Mesendoderm (in vitro differentiated cells): ENCODE measurements around the gene PHC1.
"Not testable (repeated sequence)": the region's sequence is repeated elsewhere in the genome, so short reads cannot be mapped to it uniquely, and the experiment has no call there.

Experiments
- DNase-seq: peaks from one replicate; pipeline ENCODE4 v3.0.0; 2013
- H2AK5ac ChIP-seq: 2 replicates; pipeline ENCODE4 v1.6.1; 2013; ENCODE audit warnings: low read length, inconsistent platforms
- H2BK120ac ChIP-seq: 2 replicates; pipeline ENCODE4 v1.6.1; 2013; ENCODE audit warnings: low read depth, mild to moderate bottlenecking, low read length, moderate library complexity, mixed read lengths
- H2BK15ac ChIP-seq: replicated peaks from 2 replicates; pipeline ENCODE4 v1.6.1; 2013; ENCODE audit warnings: low read depth, mild to moderate bottlenecking, moderate library complexity
- H2BK5ac ChIP-seq: 2 replicates; pipeline ENCODE4 v1.6.1; 2013; ENCODE audit warnings: low read length, inconsistent platforms
- H3K18ac ChIP-seq: 2 replicates; pipeline ENCODE4 v1.6.1; 2013; ENCODE audit warnings: mild to moderate bottlenecking, low read length, mixed read lengths
- H3K23ac ChIP-seq: one replicate; pipeline ENCODE4 v1.6.1; 2013; ENCODE audit warnings: low read length
- H3K27ac ChIP-seq: 2 replicates; pipeline ENCODE4 v1.5.1; 2013; ENCODE audit warnings: low read depth, mild to moderate bottlenecking, inconsistent platforms, low read length, moderate library complexity
- H3K27me3 ChIP-seq: 2 replicates; pipeline ENCODE4 v1.6.1; 2013; ENCODE audit warnings: low read length, control low read depth, mild to moderate bottlenecking, inconsistent platforms; ENCODE audit not compliant: insufficient read depth, poor library complexity
- H3K36me3 ChIP-seq: 2 replicates; pipeline ENCODE4 v1.6.1; 2013; ENCODE audit warnings: low read length, inconsistent platforms; ENCODE audit not compliant: control insufficient read depth, insufficient read depth
- H3K4ac ChIP-seq: one replicate; pipeline ENCODE4 v1.6.1; 2013; ENCODE audit warnings: low read depth, mild to moderate bottlenecking, low read length, moderate library complexity
- H3K4me1 ChIP-seq: 2 replicates; pipeline ENCODE4 v1.6.1; 2013; ENCODE audit warnings: low read depth, low read length, inconsistent platforms; ENCODE audit not compliant: control insufficient read depth
- H3K4me2 ChIP-seq: 2 replicates; pipeline ENCODE4 v1.6.1; 2013; ENCODE audit warnings: low read length
- H3K4me3 ChIP-seq: 2 replicates; pipeline ENCODE4 v1.5.1; 2013; ENCODE audit warnings: mild to moderate bottlenecking, low read length
- H3K56ac ChIP-seq: one replicate; pipeline ENCODE4 v1.6.1; 2013; ENCODE audit warnings: low read length
- H3K79me1 ChIP-seq: 2 replicates; pipeline ENCODE4 v1.6.1; 2013; ENCODE audit warnings: low read length, inconsistent platforms
- H3K79me2 ChIP-seq: 2 replicates; pipeline ENCODE4 v1.6.1; 2013; ENCODE audit warnings: mild to moderate bottlenecking, low read length; ENCODE audit not compliant: control insufficient read depth, insufficient read depth
- H3K9ac ChIP-seq: 2 replicates; pipeline ENCODE4 v1.6.1; 2013; ENCODE audit warnings: low read length, inconsistent platforms
- H4K5ac ChIP-seq: one replicate; pipeline ENCODE4 v1.6.1; 2013; ENCODE audit warnings: low read length
- H4K8ac ChIP-seq: one replicate; pipeline ENCODE4 v1.6.1; 2013; ENCODE audit warnings: low read depth, mild to moderate bottlenecking, control low read depth, low read length, moderate library complexity
- WGBS: extraction: QIAGEN DNeasy Blood & Tissue Kit; methylation state at CpG from one replicate; pipeline ENCODE4 v1.1.7; 2013; ENCODE audit warnings: low lambda C conversion rate, missing lambda C conversion rate; ENCODE audit not compliant: insufficient coverage; ENCODE audit errors: extremely low coverage; 5-methylcytosine and 5-hydroxymethylcytosine counted together

The PHC1 gene

DNA sequence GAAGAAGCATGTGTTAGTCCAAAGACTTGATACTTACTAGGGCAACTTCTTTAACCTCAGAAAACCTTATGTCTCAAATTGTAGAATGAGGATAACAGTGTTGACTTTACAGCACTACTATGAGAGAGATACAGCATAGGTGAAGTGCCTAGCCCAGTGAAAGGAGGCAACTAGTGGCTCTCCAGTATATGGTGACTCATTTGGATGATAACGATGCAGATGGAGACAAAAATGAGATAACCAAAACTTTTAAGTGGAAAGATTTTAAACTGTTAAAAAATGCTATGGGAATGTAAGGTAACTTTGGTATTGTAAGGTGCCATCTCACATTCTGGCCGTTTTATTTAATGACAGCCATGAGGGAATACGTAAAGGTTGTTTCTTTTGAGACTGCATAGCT is 2.7 kb downstream of the PHC1 start:
- H3K18ac ChIP-seq, result no peak overlapping the region
- H2BK15ac ChIP-seq, result no peak overlapping the region
- H3K79me2 ChIP-seq, result peaks cover 45% of the 10 kb centered on the region
- no peak overlapping the region for H3K4me3 ChIP-seq
- H3K56ac ChIP-seq, result no peak overlapping the region
- H2AK5ac ChIP-seq, result no peak overlapping the region
- H2BK5ac ChIP-seq, result no peak overlapping the region
- DNase-seq, result no peak
- H4K5ac ChIP-seq, result no peak overlapping the region
- no peak overlapping the region for H4K8ac ChIP-seq
- H3K79me1 ChIP-seq, result peaks cover 1% of the 10 kb centered on the region
- H3K4ac ChIP-seq, result no peak overlapping the region
- H3K23ac ChIP-seq, result no peak overlapping the region
- no peak overlapping the region for H2BK120ac ChIP-seq
- H3K27ac ChIP-seq, result no peak overlapping the region
- no peaks in the 10 kb centered on the region for H3K27me3 ChIP-seq
- H3K9ac ChIP-seq, result peak overlapping the region; percentile 20
- H3K4me2 ChIP-seq, result no peak overlapping the region
- peaks cover 3% of the 10 kb centered on the region for H3K36me3 ChIP-seq
- no CpG with 5 or more reads among the region's 3 CpGs for WGBS
- no peaks in the 10 kb centered on the region for H3K4me1 ChIP-seq

DNA sequence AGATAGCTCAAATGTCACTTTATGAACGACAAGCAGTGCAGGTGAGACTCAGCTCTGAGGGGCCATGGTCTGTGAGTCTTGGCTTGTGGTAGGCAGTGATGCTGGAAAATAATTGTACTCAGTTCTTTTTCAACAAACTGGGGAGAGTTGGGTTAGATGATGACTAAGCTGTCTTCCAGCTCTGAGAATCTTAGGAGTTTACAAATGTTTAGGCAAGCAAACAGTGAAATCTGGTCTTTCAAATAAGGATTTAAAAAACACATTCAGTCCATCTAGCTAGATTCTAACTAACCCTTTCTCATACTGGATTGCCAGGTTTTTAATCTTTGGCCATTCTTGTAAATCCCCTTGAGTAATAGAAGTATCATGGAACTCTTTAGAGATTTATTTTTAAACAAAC is 3.4 kb downstream of the PHC1 start:
- Histone ChIP-seq H3K79me1 (peaks cover 1% of the 10 kb centered on the region), H3K4me3 (no peak overlapping the region), H2BK120ac (no peak overlapping the region), H3K79me2 (peaks cover 48% of the 10 kb centered on the region), H3K9ac (no peak overlapping the region), H4K5ac (no peak overlapping the region), H2BK15ac (no peak overlapping the region), H3K27me3 (no peaks in the 10 kb centered on the region), H3K4ac (no peak overlapping the region), H3K23ac (no peak overlapping the region), H3K18ac (no peak overlapping the region), H3K56ac (no peak overlapping the region), H3K4me2 (no peak overlapping the region), H3K4me1 (no peaks in the 10 kb centered on the region), H3K36me3 (peaks cover 3% of the 10 kb centered on the region), H4K8ac (no peak overlapping the region), H2BK5ac (no peak overlapping the region), H2AK5ac (no peak overlapping the region), H3K27ac (no peak overlapping the region)
- no peak for DNase-seq
- no CpG with 5 or more reads among the region's 1 CpG for WGBS

DNA sequence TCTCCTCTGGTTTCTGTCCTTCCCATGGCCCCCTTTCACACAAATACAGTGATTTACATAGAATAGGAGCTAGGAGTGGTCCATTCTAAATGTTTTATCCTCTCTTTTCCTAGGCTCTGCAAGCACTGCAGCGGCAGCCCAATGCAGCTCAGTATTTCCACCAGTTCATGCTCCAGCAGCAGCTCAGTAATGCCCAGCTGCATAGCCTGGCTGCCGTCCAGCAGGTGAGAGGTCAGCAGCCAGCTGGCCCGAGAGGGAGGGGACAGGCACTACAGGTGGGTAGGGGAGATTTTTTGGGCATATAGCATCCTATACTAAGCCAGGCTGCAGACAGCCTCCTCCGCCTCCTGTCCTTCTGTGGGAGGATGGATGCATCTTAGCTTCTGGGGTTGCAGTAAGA is 5.3 kb downstream of the PHC1 start:
- H3K27ac ChIP-seq, H4K5ac ChIP-seq, H3K27me3 ChIP-seq, H2BK15ac ChIP-seq, H3K23ac ChIP-seq, H2BK5ac ChIP-seq, H3K4ac ChIP-seq, H3K79me1 ChIP-seq, DNase-seq, H3K9ac ChIP-seq, H2BK120ac ChIP-seq, H4K8ac ChIP-seq, H2AK5ac ChIP-seq, H3K18ac ChIP-seq, H3K4me1 ChIP-seq, H3K4me3 ChIP-seq, H3K56ac ChIP-seq, H3K4me2 ChIP-seq, H3K36me3 ChIP-seq: not testable (repeated sequence)
- no CpG with 5 or more reads among the region's 4 CpGs for WGBS
- peaks cover 52% of the 10 kb centered on the region for H3K79me2 ChIP-seq

GRCh38 chr12:8922544-8922943 is 8.2 kb downstream of the PHC1 start:
- Histone ChIP-seq H3K18ac (no peak overlapping the region), H2BK15ac (no peak overlapping the region), H3K79me1 (peaks cover 1% of the 10 kb centered on the region), H3K79me2 (peaks cover 34% of the 10 kb centered on the region), H3K56ac (no peak overlapping the region), H4K5ac (no peak overlapping the region), H3K36me3 (peaks cover 3% of the 10 kb centered on the region), H3K4me3 (no peak overlapping the region), H2BK5ac (no peak overlapping the region), H3K27ac (no peak overlapping the region), H3K27me3 (no peaks in the 10 kb centered on the region), H3K4me1 (no peaks in the 10 kb centered on the region), H3K9ac (no peak overlapping the region), H4K8ac (no peak overlapping the region), H2BK120ac (no peak overlapping the region), H3K4ac (no peak overlapping the region), H3K4me2 (no peak overlapping the region), H3K23ac (no peak overlapping the region), H2AK5ac (no peak overlapping the region)
- DNase-seq, result no peak
- no CpG with 5 or more reads among the region's 5 CpGs for WGBS

- H4K8ac ChIP-seq, H3K36me3 ChIP-seq, H2BK120ac ChIP-seq, H4K5ac ChIP-seq, H3K4me2 ChIP-seq, H3K4me1 ChIP-seq, H3K79me1 ChIP-seq, H3K27me3 ChIP-seq, H2BK5ac ChIP-seq, H2BK15ac ChIP-seq, H3K18ac ChIP-seq, H2AK5ac ChIP-seq, H3K4me3 ChIP-seq, DNase-seq, H3K23ac ChIP-seq, H3K4ac ChIP-seq, H3K27ac ChIP-seq, H3K79me2 ChIP-seq, H3K56ac ChIP-seq, H3K9ac ChIP-seq: not testable (repeated sequence)
- no CpG with 5 or more reads among the region's 4 CpGs for WGBS
Measured at GRCh38 chr12:8930655-8931323, 16.5 kb downstream of the PHC1 start.

- H3K4me3 ChIP-seq, H3K4me2 ChIP-seq, H2BK120ac ChIP-seq, H4K5ac ChIP-seq, H3K4me1 ChIP-seq, H2BK15ac ChIP-seq, H4K8ac ChIP-seq, H2AK5ac ChIP-seq, H3K18ac ChIP-seq, H2BK5ac ChIP-seq, H3K79me2 ChIP-seq, H3K79me1 ChIP-seq, H3K23ac ChIP-seq, H3K4ac ChIP-seq, H3K27ac ChIP-seq, H3K27me3 ChIP-seq, H3K9ac ChIP-seq, H3K36me3 ChIP-seq, DNase-seq, H3K56ac ChIP-seq: not testable (repeated sequence)
- WGBS, result no CpG with 5 or more reads among the region's 3 CpGs
Measured at GRCh38 chr12:8932464-8932863, 18.2 kb downstream of the PHC1 start.
